Stimulated activated effector memory CD8-positive, alpha-beta T cell treated with anti-CD3 and anti-CD28 coated beads, Interleukin-12 subunit alpha, Interleukin-12 subunit beta, amount 100 ng/mL, for 72 hours (primary cell): ENCODE results near the gene PRICKLE2.

Source experiments
- ATAC-seq: fragments of 150-1000 bp; cut with Tn5 transposase; 2 replicates; pipeline ENCODE4 v1.10.0; 2021
- DNase-seq, 2 donors: peaks; one replicate each; pipeline ENCODE4 v3.0.0; 2021 to 2022; ENCODE audit warnings: low spot score in 2 of 2
- H3K27ac Mint-ChIP-seq: one replicate; pipeline ENCODE4 v1.8.0; 2022; ENCODE audit warnings: mild to moderate bottlenecking, mixed read lengths
- H3K36me3 Mint-ChIP-seq: one replicate; pipeline ENCODE4 v1.8.0; 2022; ENCODE audit warnings: mild to moderate bottlenecking, mixed read lengths
- H3K4me1 Mint-ChIP-seq: one replicate; pipeline ENCODE4 v1.8.0; 2022; ENCODE audit warnings: mixed read lengths
- H3K4me3 Mint-ChIP-seq: one replicate; pipeline ENCODE4 v1.8.0; 2022; ENCODE audit warnings: mild to moderate bottlenecking, mixed read lengths
- H3K9me3 Mint-ChIP-seq: one replicate; pipeline ENCODE4 v1.8.0; 2022; ENCODE audit warnings: mixed read lengths

PRICKLE2 gene, protein sequence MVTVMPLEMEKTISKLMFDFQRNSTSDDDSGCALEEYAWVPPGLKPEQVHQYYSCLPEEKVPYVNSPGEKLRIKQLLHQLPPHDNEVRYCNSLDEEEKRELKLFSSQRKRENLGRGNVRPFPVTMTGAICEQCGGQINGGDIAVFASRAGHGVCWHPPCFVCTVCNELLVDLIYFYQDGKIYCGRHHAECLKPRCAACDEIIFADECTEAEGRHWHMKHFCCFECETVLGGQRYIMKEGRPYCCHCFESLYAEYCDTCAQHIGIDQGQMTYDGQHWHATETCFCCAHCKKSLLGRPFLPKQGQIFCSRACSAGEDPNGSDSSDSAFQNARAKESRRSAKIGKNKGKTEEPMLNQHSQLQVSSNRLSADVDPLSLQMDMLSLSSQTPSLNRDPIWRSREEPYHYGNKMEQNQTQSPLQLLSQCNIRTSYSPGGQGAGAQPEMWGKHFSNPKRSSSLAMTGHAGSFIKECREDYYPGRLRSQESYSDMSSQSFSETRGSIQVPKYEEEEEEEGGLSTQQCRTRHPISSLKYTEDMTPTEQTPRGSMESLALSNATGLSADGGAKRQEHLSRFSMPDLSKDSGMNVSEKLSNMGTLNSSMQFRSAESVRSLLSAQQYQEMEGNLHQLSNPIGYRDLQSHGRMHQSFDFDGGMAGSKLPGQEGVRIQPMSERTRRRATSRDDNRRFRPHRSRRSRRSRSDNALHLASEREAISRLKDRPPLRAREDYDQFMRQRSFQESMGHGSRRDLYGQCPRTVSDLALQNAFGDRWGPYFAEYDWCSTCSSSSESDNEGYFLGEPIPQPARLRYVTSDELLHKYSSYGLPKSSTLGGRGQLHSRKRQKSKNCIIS

DNA sequence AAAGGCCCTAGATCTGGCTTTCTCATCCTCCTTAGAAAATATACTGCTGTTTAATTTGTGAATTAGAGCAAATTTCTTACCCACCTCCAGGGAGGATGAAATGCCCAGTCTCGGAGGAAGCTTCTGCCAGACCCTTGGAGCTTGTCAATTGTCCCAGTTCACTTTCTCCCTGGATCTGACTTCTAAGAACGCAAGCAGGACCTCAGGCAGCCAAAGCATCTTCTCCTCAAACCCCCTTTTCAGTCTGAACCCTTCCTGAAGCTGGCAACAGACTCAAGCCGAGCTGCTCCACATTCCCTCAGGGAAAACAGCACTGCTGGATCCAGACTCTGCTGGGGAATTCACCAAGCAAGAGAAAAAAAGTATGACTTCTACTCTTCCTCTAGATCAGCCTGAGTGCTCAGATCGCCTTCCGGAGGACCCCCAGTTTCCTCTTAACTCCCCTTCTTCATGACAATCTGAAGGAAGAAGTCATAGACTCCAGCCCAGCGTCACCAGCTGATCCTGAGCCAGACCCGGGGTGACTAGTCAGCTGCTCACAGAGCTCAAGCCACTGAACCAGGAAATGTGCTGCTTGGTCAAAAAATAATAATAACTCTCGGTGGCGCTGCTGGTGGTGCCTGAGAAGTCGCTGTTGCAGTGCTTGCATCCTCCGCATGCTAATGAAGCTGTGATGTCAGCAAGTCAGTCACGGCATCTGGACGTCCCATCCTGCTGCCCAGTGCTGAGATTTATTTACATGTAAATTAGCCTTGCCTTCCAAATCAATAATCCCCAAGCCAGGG is at the start of gene PRICKLE2:
PRICKLE2 (minus strand) TSS at position 641 of the 785 bp plus-strand sequence. CDS start 26,539 bp downstream, outside the sequence.
- H3K4me1 Mint-ChIP-seq = no peaks in the 10 kb centered on the region
- no peak within 1 kb of the TSS for H3K27ac Mint-ChIP-seq
- DNase-seq (no peak), ATAC-seq (no peak)
- no peaks in the 10 kb centered on the region for H3K9me3 Mint-ChIP-seq
- no peak within 1 kb of the TSS for H3K4me3 Mint-ChIP-seq
- no peaks in the 10 kb centered on the region for H3K36me3 Mint-ChIP-seq

DNA sequence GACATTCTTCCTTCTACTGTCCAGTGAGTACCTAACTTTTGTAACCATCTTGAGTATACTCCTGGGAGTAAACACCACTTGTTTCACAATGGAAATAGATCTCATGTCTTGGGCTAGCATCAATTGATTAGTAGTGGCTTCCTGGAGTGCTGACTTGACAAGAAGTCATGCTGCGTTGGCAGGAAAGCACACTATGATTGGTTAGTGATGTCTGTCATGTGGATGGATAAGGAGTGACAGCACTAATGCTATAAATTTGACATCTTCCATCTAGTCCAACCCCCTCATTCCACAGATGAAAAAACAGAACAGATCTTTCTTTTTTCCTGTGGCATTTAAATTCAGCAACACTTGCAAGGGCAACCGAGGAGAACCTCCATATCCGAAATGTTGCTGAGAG is 47.6 kb upstream of the PRICKLE2 start:
- ATAC-seq (no peak), DNase-seq (no peak)
- H3K27ac Mint-ChIP-seq = no peak overlapping the region
- no peaks in the 10 kb centered on the region for H3K4me1 Mint-ChIP-seq
- no peak overlapping the region for H3K4me3 Mint-ChIP-seq
- H3K36me3 Mint-ChIP-seq = no peaks in the 10 kb centered on the region
- H3K9me3 Mint-ChIP-seq = peaks cover 7% of the 10 kb centered on the region

DNA sequence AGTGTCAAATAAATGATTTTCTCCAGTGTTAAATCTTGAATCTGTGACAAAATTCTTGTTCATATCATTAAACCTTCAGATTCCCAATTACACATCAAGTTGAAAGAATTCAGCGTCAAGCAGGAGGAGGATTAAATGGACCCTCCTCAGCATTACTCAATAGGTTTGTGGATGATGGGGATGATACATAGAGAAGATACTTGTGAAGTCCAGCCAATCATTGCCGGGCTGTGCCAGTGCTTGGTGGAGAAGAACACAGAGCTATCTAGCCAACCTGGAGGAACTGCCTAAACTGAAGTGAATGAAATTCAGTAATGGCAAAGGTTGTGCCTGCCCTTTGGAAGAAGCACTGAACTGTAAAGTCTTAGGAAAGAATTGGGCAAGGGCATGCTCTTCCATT is 47.0 kb upstream of the PRICKLE2 start:
- Mint-ChIP-seq H3K36me3 (no peaks in the 10 kb centered on the region), H3K4me3 (no peak overlapping the region), H3K27ac (no peak overlapping the region), H3K9me3 (peaks cover 7% of the 10 kb centered on the region), H3K4me1 (no peaks in the 10 kb centered on the region)
- no peak for DNase-seq
- no peak for ATAC-seq

DNA sequence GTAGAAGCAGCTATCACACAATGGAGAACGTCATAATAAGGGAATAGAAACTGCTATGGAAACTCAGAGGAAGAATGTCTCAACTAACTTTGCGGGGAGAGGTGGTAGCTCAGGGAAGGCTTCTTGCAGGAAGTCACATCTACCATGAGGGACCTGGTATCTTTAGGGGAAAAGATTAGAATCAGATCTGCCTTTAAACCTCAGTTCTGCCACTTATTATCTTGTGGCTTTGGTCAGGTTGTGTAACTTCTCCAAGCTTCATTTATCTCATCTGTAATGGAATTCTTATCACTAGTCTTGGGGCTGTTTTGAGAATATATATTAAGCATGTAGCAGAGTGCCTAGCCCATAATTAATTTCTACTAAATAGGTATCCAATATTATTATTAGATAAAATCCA is 46.4 kb upstream of the PRICKLE2 start:
- H3K27ac Mint-ChIP-seq = no peak overlapping the region
- no peak for DNase-seq
- peaks cover 7% of the 10 kb centered on the region for H3K9me3 Mint-ChIP-seq
- ATAC-seq = no peak
- no peak overlapping the region for H3K4me3 Mint-ChIP-seq
- H3K4me1 Mint-ChIP-seq = no peaks in the 10 kb centered on the region
- H3K36me3 Mint-ChIP-seq = no peaks in the 10 kb centered on the region

DNA sequence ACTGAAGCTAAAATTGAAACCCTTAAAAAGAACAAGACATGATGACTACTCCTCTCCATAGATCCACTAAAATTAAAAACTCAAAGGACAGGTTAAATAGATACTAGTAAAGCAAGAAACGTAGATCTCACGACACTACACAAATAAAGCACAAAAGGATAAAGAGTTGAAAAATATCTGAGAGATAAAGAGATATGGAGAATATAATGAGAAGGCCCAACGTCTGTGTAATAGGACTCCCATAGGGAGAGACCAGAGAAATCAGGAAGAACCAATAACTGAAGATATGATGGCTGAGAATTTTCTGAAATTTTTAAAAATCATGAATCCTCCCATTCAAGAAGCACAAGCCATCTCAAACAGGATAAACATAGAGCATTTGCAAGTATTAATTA is 45.6 kb upstream of the PRICKLE2 start:
- H3K4me1 Mint-ChIP-seq = no peaks in the 10 kb centered on the region
- no peak overlapping the region for H3K27ac Mint-ChIP-seq
- ATAC-seq (no peak), DNase-seq (no peak)
- no peak overlapping the region for H3K4me3 Mint-ChIP-seq
- H3K9me3 Mint-ChIP-seq = peaks cover 7% of the 10 kb centered on the region
- H3K36me3 Mint-ChIP-seq = no peaks in the 10 kb centered on the region

DNA sequence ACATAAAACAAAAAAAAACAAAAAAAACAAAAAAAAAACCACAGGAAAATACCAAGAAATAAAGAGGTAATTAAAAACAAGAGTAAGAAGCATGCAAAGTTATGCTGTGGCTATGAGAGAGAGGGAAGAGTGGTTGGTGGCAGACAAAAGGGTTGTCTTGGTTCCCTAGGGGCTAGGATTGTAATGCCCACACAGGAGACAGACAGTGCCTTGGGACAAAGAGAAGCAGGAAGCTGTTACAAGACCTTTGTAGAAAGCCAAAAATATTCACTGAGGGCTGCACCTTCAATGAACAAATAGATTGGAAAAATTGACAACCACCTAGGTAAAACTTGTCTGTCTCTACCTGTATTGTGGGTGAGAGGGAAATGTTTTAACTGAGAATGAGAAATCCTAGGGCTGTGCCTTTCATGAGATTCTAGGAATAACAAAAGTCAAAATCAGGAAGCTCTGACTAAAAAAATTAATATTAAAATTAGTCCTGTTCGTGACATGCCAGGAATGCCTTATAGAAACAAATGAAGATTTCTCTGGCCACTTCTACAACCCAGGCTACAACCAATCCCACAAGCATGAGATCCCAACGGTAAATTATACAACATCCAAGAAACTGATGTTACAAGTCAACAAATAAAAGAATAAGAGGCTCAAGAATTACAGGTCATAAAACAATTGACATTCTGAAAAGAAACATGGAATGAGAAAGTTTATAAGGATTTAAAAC is 45.0 kb upstream of the PRICKLE2 start:
- no peak for ATAC-seq
- H3K4me1 Mint-ChIP-seq = no peaks in the 10 kb centered on the region
- H3K27ac Mint-ChIP-seq = no peak overlapping the region
- H3K9me3 Mint-ChIP-seq = peaks cover 7% of the 10 kb centered on the region
- DNase-seq = no peak
- H3K36me3 Mint-ChIP-seq = no peaks in the 10 kb centered on the region
- no peak overlapping the region for H3K4me3 Mint-ChIP-seq

DNA sequence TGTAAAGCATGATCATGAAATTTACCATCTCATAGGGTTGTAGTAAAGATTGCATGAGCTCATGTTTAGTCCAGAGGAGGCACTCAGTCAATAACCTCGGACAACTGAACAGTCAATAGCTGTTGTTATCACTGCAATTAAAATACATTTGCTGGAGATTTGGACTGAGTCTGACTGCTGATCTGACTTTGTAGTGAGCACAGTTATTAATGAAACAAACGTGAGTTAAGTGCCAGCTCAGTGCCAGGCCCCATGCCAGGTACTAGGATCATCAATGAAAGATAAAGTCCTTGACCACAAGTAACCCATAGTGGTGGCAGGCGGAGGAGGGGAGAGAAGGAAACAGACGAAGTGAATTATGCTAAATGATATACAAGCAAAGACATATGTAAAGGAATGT is 43.7 kb upstream of the PRICKLE2 start:
- no peak overlapping the region for H3K4me3 Mint-ChIP-seq
- no peaks in the 10 kb centered on the region for H3K4me1 Mint-ChIP-seq
- no peaks in the 10 kb centered on the region for H3K36me3 Mint-ChIP-seq
- no peak for DNase-seq
- no peak for ATAC-seq
- peaks cover 7% of the 10 kb centered on the region for H3K9me3 Mint-ChIP-seq
- H3K27ac Mint-ChIP-seq = no peak overlapping the region

DNA sequence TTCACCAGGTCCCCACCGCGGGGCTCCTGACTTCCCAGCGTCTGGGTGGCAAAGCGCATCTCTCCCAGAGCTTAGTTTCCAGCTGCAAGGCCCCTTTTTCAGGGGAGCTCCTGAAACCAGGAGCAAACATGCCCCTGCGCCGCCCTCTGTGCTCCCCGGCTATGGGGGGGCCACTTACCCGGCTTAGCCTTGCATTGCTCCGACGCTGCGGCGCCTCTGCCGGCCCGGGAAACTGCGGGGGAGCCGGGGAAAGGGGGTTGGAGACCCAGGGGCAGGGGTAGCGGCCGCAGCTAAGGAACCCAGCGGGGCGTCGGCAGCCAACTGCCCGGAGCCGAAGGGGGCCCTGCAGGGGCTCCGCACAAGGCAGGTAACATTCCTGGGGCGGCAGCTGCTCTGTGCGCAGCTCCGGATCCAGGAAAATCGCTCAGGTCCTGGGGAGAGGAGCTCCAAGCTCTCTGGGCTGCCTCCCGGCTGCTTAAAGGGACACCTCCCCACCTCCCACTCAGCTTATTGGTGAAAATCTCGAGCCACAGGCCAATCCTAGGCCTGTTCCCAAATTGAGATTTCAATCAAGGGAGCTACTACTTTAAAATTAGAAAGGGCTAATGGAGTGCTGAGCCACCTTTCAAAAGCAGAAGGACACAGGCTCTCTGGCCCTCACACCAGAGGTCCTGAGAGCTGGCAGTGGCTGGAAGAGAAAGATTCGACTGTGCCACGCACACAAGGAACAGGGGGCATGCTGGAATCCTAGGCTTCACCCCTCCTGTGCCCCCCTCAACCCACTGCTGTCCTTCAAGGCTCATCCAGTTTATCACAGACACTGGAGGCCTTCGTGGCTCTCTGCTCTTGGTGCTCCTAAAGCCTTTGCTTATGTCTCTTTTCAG is 42.7 kb upstream of the PRICKLE2 start:
- H3K4me1 Mint-ChIP-seq = no peaks in the 10 kb centered on the region
- H3K27ac Mint-ChIP-seq = no peak overlapping the region
- H3K9me3 Mint-ChIP-seq = peaks cover 7% of the 10 kb centered on the region
- H3K4me3 Mint-ChIP-seq = no peak overlapping the region
- H3K36me3 Mint-ChIP-seq = no peaks in the 10 kb centered on the region
- ATAC-seq = no peak
- DNase-seq = no peak

DNA sequence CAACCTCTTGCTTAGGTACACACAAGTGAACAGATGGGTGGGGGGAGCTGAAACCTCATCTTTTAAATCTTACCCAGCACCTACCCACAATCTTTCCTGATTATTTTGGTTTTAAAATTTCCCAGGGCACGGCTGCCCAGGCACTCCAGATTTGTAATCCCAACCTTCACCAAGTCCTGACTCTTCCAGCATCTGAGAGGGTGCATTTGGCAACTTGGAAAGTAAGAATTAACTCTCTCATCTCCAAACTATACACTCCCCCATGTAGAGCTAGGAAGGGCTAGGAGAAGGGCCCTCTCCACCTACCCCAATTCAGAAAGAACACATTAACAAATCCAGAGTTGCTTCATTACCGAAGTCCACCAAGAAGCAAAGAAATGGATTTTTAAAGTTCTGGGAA is 41.7 kb upstream of the PRICKLE2 start:
- Mint-ChIP-seq H3K4me1 (no peaks in the 10 kb centered on the region), H3K36me3 (no peaks in the 10 kb centered on the region), H3K4me3 (no peak overlapping the region), H3K27ac (no peak overlapping the region), H3K9me3 (peaks cover 10% of the 10 kb centered on the region)
- no peak for DNase-seq
- ATAC-seq = no peak

DNA sequence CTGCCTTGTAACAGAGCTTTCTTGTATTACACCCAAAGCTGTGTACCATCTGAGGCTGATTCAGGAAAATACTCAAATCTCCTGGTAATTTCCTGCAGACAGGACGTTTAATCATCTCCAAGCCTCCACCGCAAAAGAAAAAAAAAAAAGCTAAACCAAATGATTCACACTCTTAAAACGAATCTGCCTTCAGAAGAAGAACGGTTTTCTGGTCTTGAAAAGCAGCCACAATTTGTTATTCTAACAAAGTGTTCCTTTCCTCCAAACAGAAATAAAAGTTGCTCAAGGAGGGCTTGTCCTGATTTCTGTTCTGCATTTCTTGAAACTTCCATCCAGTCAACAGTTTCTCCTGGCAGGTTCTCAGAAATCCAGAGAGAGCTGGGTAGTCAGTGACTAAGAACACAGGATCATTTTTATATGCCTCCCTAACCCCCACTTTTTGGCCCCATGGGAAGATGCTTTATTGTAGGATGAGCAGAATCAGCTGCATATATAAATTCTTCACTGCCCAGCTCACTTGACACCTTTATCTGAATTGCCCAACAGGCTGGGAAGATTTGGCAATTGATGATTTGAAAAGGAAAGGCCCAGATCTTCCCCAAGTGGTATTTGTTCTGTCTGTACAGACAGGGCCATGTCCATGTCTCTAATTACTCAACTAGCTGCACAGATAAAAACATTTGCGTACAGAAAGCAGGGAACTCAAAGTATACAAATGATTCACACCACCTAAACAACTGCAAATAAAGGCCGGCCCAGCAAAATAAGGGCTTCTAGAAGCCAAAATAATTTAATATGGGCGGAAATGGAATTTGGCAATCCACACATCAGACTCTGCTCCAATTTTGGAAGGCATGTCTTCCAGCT is 41.0 kb upstream of the PRICKLE2 start:
- DNase-seq (no peak), ATAC-seq (no peak)
- Mint-ChIP-seq H3K4me3 (no peak overlapping the region), H3K27ac (no peak overlapping the region), H3K9me3 (peaks cover 10% of the 10 kb centered on the region), H3K4me1 (no peaks in the 10 kb centered on the region), H3K36me3 (no peaks in the 10 kb centered on the region)

DNA sequence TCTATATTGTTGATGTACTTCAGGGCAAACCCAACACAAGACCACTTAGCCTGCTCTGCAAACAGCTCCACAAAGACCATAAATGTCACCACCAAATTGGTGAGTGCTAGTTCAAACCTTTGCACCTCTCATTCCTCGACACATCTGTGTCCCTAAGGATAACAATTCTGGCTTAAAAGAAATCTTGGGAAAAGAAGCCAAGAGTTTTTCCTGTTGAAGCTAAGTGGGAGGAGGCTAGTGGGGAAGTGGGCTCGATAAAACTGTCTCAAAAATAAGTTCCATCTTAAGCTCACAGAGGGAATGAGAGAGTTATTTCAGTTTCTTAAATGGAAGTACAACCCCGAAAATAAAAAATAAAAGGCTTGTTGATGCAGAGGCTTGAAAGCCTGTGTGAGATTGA is 40.4 kb upstream of the PRICKLE2 start:
- Mint-ChIP-seq H3K27ac (no peak overlapping the region), H3K36me3 (no peaks in the 10 kb centered on the region), H3K4me3 (no peak overlapping the region), H3K4me1 (no peaks in the 10 kb centered on the region), H3K9me3 (peaks cover 7% of the 10 kb centered on the region)
- ATAC-seq (no peak), DNase-seq (no peak)

DNA sequence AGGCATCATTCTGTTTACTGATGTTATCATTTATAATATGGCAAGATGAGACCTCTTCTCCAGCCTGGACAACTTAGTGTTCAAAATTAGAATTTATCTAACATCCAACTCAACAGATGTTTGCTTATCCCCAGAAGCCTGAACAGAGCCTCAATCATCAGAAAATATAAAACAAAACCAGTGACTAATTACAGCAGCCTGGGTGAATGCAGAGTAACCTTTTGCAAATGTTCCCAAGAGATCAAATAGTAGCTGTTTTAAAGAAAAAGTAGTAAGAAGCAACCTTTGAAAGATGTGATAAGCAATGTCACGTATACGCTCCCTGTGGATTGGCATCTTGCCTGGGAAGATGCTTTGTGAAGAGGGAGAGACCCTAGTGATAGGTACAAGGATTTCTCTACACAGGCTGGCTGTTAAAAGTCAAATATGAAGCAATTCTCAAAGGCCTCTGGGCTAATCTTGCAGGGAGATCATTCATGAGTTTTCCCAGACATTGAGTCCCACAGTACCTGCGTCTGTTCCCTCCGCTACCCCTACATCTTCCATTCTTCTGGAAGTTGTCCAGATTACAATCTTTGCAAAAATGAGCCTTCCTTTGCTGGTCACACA is 39.3 kb upstream of the PRICKLE2 start:
- Mint-ChIP-seq H3K9me3 (peaks cover 7% of the 10 kb centered on the region), H3K4me1 (no peaks in the 10 kb centered on the region), H3K4me3 (no peak overlapping the region), H3K36me3 (no peaks in the 10 kb centered on the region), H3K27ac (no peak overlapping the region)
- DNase-seq (no peak), ATAC-seq (no peak)

DNA sequence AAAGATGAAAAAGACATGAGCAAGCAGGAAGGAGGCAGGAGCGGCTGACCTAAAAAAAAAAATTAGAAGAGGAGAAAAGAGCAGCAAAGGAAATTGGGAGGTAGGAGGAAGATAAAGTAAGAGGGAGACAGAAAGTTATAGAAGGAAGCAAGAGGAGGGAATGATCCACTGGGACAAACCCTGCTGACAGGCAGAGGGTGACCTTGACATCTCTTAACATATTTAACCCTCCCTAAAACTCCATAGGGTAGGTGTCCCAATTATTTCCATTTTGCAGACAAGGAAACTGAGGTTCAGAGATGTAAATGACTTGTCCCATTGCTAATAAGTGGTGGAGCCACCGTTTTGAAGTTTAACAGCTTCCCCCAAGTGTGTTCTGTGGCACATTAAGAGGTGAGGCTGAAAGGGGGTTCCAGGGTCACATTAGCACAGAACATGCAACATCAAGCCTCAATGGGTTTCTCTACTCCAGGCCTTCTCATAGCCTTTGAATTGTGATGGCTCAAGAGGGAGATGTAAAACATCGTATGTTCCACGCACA is 37.4 kb upstream of the PRICKLE2 start:
- DNase-seq = no peak
- H3K9me3 Mint-ChIP-seq = peaks cover 4% of the 10 kb centered on the region

More for the DNA sequence above, 37.4 kb upstream of the PRICKLE2 start:
- no peaks in the 10 kb centered on the region for H3K4me1 Mint-ChIP-seq
- no peak overlapping the region for H3K27ac Mint-ChIP-seq
- H3K36me3 Mint-ChIP-seq = no peaks in the 10 kb centered on the region
- no peak for ATAC-seq
- no peak overlapping the region for H3K4me3 Mint-ChIP-seq
